Measurements from ENCODE around the gene AAK1.
A peak's percentile ranks its signal among the peaks of the same experiment; 100 is the strongest.
"Not testable (repeated sequence)": the region's sequence is repeated elsewhere in the genome, so short reads cannot be mapped to it uniquely, and the experiment has no call there.

Gene AAK1

DNA sequence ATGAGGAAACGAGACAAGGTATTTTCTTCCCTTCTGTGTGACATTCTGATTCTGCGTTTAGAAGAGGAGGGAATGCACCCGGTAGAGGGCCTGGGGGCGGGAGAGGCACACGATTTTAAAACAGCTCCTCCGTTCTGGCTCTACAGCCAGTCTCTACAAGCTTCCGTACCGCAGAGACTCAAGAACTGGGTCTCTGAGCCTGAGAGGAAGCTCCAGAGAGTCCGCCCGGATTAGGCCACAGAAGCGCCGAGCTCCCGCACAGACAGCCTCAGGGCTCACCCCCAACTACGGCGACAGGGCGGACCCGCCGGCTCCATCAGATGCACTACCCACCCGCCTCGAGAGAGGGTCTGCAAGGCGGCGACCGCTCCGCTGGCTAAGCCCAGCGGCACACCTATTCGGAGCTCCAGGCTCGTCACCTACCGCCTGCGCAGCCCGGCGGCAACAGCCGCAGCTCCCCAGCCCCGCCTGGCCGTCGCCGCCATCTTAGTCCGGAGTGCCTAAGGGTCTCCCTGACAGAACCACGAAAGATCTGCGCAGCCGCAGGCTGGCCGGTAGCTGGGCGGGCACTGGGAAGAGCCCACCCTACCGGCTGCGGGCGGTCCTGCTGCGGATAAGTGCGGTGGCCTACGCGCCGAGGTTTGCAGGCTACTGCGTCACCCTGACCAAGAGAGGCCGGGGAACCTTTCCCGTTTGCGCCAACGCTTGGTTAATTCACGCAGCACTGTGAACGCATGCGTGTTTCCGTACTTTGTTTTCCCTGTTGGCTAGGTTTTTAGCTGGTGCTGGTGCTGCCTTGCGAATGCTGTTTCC lies 206.4 kb downstream of the AAK1 start, which contains the start of gene NFU1:
Gene NFU1, minus strand, starts transcription at position 498 of the 813 bp plus-strand sequence. Its CDS starts 13 bp downstream, at position 485.
- peak; percentile 87 for DNase-seq

DNA sequence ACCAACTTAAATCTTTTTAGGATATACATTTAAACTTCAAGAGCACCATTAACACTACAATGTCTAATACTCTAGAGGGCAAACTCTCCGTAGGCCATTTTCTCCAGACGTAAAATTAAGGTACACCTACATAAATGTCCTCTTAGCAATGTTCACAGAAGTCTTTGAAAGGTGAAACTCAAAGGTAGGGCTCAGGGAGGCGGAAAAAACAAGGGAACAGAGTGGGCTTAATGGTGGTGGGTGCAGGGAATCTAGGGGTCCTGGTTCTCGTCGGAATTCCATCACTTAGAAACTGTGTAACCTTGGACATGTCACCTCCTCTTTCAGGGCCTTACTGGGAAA lies 207.0 kb downstream of the AAK1 start:
- no peak for DNase-seq

- DNase-seq, result no peak
These were observed 208.8 kb downstream of the AAK1 start for GRCh38 chr2:69434753-69435152.

GRCh38 chr2:69429491-69430183 lies 213.9 kb downstream of the AAK1 start:
- DNase-seq, result no peak

- DNase-seq, result no peak
These were observed 214.6 kb downstream of the AAK1 start for GRCh38 chr2:69428981-69429380.

GRCh38 chr2:69424419-69424818 lies 219.1 kb downstream of the AAK1 start:
- no peak for DNase-seq

DNA sequence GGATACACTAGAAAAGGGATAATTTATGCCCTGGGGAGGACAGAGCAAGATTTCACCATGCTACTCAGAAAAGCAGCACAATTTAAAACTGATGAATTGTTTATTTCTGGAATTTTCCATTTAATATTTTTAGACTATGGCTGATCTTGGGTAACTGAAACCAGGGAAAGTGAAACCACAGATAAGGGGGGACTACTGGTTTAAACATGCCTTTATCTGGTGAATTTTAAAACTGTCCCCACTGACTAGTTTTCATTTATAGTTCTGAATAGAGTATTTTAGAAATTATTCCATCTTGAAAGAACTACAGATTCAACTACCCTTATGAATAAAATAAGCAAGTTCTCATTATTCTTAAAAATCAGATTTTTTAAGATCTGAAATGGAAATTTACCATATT lies 221.3 kb downstream of the AAK1 start:
- no peak for DNase-seq

DNA sequence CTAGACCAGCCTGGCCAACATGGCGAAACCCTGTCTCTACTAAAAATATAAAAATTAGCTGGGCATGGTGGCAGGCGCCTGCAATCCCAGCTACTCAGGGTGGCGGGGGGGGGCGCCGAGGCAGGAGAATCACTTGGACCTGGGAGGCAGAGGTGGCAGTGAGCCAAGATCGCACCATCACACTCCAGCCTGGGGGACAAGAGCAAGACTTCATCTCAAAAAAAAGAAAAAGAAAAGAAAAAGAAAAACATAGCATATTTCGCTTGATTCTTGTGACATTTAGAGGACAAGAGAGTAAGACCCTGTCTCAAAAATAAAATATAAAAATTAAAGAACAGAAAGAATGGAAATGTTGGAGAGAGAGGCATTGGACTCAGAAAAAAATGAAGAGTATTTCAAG lies 224.4 kb downstream of the AAK1 start:
- not testable (repeated sequence) for DNase-seq

GRCh38 chr2:69416147-69416546 lies 227.4 kb downstream of the AAK1 start:
- DNase-seq, result no peak

Measured in activated CD4-positive, CD25-positive, alpha-beta regulatory T cell treated with anti-CD3 and anti-CD28 coated beads, Interleukin-2, amount 50 U/mL, for 72 hours (primary cell).